GM18870 (cell line): Measurements from ENCODE around the gene DGKD.

ENCODE experiments used
- ATAC-seq: cut with Tn5 transposase; IDR thresholded peaks from one replicate; pipeline ENCODE4 v1.9.1; 2021; ENCODE audit warnings: moderate library complexity; ENCODE audit not compliant: unreplicated experiment

The DGKD gene

GRCh38 chr2:233471291-233472035, 117.2 kb downstream of the DGKD start:
- no peak for ATAC-seq

- ATAC-seq, result no peak
These were observed 119.1 kb downstream of the DGKD start for GRCh38 chr2:233473386-233473791.

- ATAC-seq, result no peak
These were observed 119.6 kb downstream of the DGKD start for GRCh38 chr2:233473878-233474277.

GRCh38 chr2:233474308-233475160, 120.2 kb downstream of the DGKD start:
- no peak for ATAC-seq

- no peak for ATAC-seq
These were observed 121.7 kb downstream of the DGKD start for GRCh38 chr2:233476063-233476410.

- ATAC-seq, result no peak
These were observed 122.6 kb downstream of the DGKD start for GRCh38 chr2:233476651-233477547.

- ATAC-seq, result no peak
These were observed 123.5 kb downstream of the DGKD start for GRCh38 chr2:233477548-233478433.

- ATAC-seq, result no peak
These were observed 125.6 kb downstream of the DGKD start for GRCh38 chr2:233479616-233480489.

GRCh38 chr2:233480490-233481202, 126.4 kb downstream of the DGKD start:
- no peak for ATAC-seq

- no peak for ATAC-seq
These were observed 127.3 kb downstream of the DGKD start for GRCh38 chr2:233481368-233482142.

- no peak for ATAC-seq
These were observed 128.3 kb downstream of the DGKD start for GRCh38 chr2:233482616-233483015.

GRCh38 chr2:233485726-233486125, 131.4 kb downstream of the DGKD start:
- ATAC-seq, result no peak

GRCh38 chr2:233486357-233486756, 132.1 kb downstream of the DGKD start:
- no peak for ATAC-seq

- no peak for ATAC-seq
These were observed 132.7 kb downstream of the DGKD start for GRCh38 chr2:233486778-233487552.

- ATAC-seq, result no peak
These were observed 133.6 kb downstream of the DGKD start for GRCh38 chr2:233487748-233488345.

GRCh38 chr2:233489143-233489542, 134.8 kb downstream of the DGKD start:
- no peak for ATAC-seq

- no peak for ATAC-seq
These were observed 135.4 kb downstream of the DGKD start for GRCh38 chr2:233489666-233490065.
